ENCODE data around the gene NPW. TPM values are rescaled to one million over a fixed set of nuclear protein-coding genes. Genes with fewer than 3 reads are reported as not detected.

The NPW gene
- total and polyA plus RNA-seq, 9 of the 15 experiments (the other 6 are each of a cell fraction or from before 2014, with no cell fraction given): 0.14 to 4.0 (median 2.6) TPM; not detected in 4

- TF ChIP-seq MLLT1 (IDR thresholded peaks at IDR 0.05) (peak in 1 of 2 experiments; percentile 100; a peak in 2 of 4 replicates), GATAD2A (IDR thresholded peaks at IDR 0.05) (peak; percentile 53; the same call in 1 of the 2 replicates), ATF7 (IDR thresholded peaks at IDR 0.05) (peak; percentile 89), ZBTB11 (CRISPR knock-in tag; IDR thresholded peaks at IDR 0.05) (peak in 1 of 3 experiments; percentile 86; a peak in 2 of 6 replicates), DLX4 (CRISPR knock-in tag; IDR thresholded peaks at IDR 0.05) (no peak), NKRF (IDR thresholded peaks at IDR 0.05; ENCODE audit: borderline replicate concordance) (peak; percentile 92), THAP7 (CRISPR knock-in tag; IDR thresholded peaks at IDR 0.05) (peak; percentile 8; the same call in 1 of the 2 replicates), CREBBP (IDR thresholded peaks at IDR 0.05; ENCODE audit: low read depth, low read length) (no peak), NR1H2 (CRISPR knock-in tag; IDR thresholded peaks at IDR 0.05) (no peak), FOXP1 (CRISPR knock-in tag; IDR thresholded peaks at IDR 0.05) (peak; percentile 64), ARID4B (CRISPR knock-in tag; IDR thresholded peaks at IDR 0.05) (peak; percentile 99), GTF2F1 (IDR thresholded peaks at IDR 0.05; ENCODE audit: low read depth, low read length) (peak; percentile 73; the same call in 1 of the 2 replicates), POLR2AphosphoS2 (IDR thresholded peaks at IDR 0.05; ENCODE audit: low read length) (peak; percentile 77; the same call in 1 of the 2 replicates)
Measured at GRCh38 chr16:1971796-1972489, 47.6 kb upstream of the NPW start, which contains the start of gene TBL3 (continued).

Measured in K562 (cell line).